ENCODE measurements around the gene ORM1.
"Not testable (repeated sequence)": the region's sequence is repeated elsewhere in the genome, so short reads cannot be mapped to it uniquely, and the experiment has no call there.

Gene ORM1

GRCh38 chr9:114330636-114331035 lies 7.7 kb downstream of the ORM1 start:
- H3K4me3 ChIP-seq (replicated peaks; ENCODE audit: low read depth, low read length), result no peak overlapping the region
- no peak for DNase-seq (ENCODE audit: low read depth)
- no peak for TF ChIP-seq CTCF (IDR thresholded peaks at IDR 0.05; ENCODE audit: low read length, missing control alignments)

GRCh38 chr9:114331229-114332195 lies 8.6 kb downstream of the ORM1 start:
- not testable (repeated sequence) for DNase-seq (ENCODE audit: low read depth); H3K4me3 ChIP-seq (replicated peaks; ENCODE audit: low read depth, low read length)

- H3K4me3 ChIP-seq (replicated peaks; ENCODE audit: low read depth, low read length); DNase-seq (ENCODE audit: low read depth): not testable (repeated sequence)
Measured at GRCh38 chr9:114332474-114333040, 9.7 kb downstream of the ORM1 start.

- DNase-seq (ENCODE audit: low read depth); H3K4me3 ChIP-seq (replicated peaks; ENCODE audit: low read depth, low read length): not testable (repeated sequence)
Measured at GRCh38 chr9:114333718-114334117, 10.8 kb downstream of the ORM1 start.

GRCh38 chr9:114334490-114334889 lies 11.6 kb downstream of the ORM1 start:
- H3K4me3 ChIP-seq (replicated peaks; ENCODE audit: low read depth, low read length), result no peak overlapping the region
- no peak for DNase-seq (ENCODE audit: low read depth)
- TF ChIP-seq CTCF (IDR thresholded peaks at IDR 0.05; ENCODE audit: low read length, missing control alignments), result no peak

GRCh38 chr9:114335745-114336144 lies 12.8 kb downstream of the ORM1 start:
- no peak for DNase-seq (ENCODE audit: low read depth)
- no peak overlapping the region for H3K4me3 ChIP-seq (replicated peaks; ENCODE audit: low read depth, low read length)
- no peak for TF ChIP-seq CTCF (IDR thresholded peaks at IDR 0.05; ENCODE audit: low read length, missing control alignments)

- no peak overlapping the region for H3K4me3 ChIP-seq (replicated peaks; ENCODE audit: low read depth, low read length)
- TF ChIP-seq CTCF (IDR thresholded peaks at IDR 0.05; ENCODE audit: low read length, missing control alignments), result no peak
- no peak for DNase-seq (ENCODE audit: low read depth)
Measured at GRCh38 chr9:114336157-114336556, 13.3 kb downstream of the ORM1 start.

- no peak for TF ChIP-seq CTCF (IDR thresholded peaks at IDR 0.05; ENCODE audit: low read length, missing control alignments)
- DNase-seq (ENCODE audit: low read depth), result no peak
- H3K4me3 ChIP-seq (replicated peaks; ENCODE audit: low read depth, low read length), result no peak overlapping the region
Measured at GRCh38 chr9:114336699-114337395, 13.9 kb downstream of the ORM1 start.
